H1 (cell line): ENCODE results near the gene LSM14B. TPM values are rescaled to one million over a fixed set of nuclear protein-coding genes. Genes with fewer than 3 reads are reported as not detected.

ENCODE experiments used
- CTCF ChIA-PET: fragments of 300-600 bp; sonication (Branson Sonifier 250); formaldehyde crosslinking; loops from one replicate; lab custom pipeline; 2021; ENCODE audit not compliant: partially characterized antibody; lab: Charles Lee
- POLR2A ChIA-PET: fragments of 300-600 bp; sonication (Branson Sonifier 250); formaldehyde crosslinking; loops from one replicate; lab custom pipeline; 2021; ENCODE audit warnings: inconsistent platforms; ENCODE audit not compliant: partially characterized antibody; lab: Charles Lee
- DNase-seq, 2 experiments: peaks; one replicate each; pipeline versions ENCODE4 v3.0.0 to v3.0.0-alpha.2; 2010 to 2022; ENCODE audit warnings: low spot score in 2 of 2, low read depth in 1 of 2, mixed read lengths in 1 of 2
- FAIRE-seq: peaks from 2 replicates; lab custom pipeline; 2011; peaks lifted over from hg19 to GRCh38; lab: Jason Lieb, UNC
- H2AFZ ChIP-seq: 2 replicates; pipeline ENCODE4 v1.8.1; 2012; ENCODE audit warnings: low read length, inconsistent platforms
- H2AK5ac ChIP-seq: 2 replicates; pipeline ENCODE4 v1.6.1; 2013; ENCODE audit warnings: low read depth, low read length
- H2BK120ac ChIP-seq: replicated peaks from 2 replicates; pipeline ENCODE3; 2013; ENCODE audit warnings: low read depth, low read length, inconsistent platforms
- H2BK12ac ChIP-seq: 2 replicates; pipeline ENCODE4 v1.6.1; 2013; ENCODE audit warnings: low read depth, low read length
- H2BK15ac ChIP-seq: 2 replicates; pipeline ENCODE4 v1.6.1; 2013; ENCODE audit warnings: low read length
- H2BK20ac ChIP-seq: 2 replicates; pipeline ENCODE4 v1.6.1; 2013; ENCODE audit warnings: low read length
- H2BK5ac ChIP-seq: 2 replicates; pipeline ENCODE4 v1.6.1; 2013; ENCODE audit warnings: low read depth, low read length
- H3K14ac ChIP-seq: 2 replicates; pipeline ENCODE4 v1.6.1; 2013; ENCODE audit warnings: inconsistent platforms; ENCODE audit not compliant: insufficient read length
- H3K18ac ChIP-seq: 2 replicates; pipeline ENCODE4 v1.6.1; 2013; ENCODE audit warnings: low read length; ENCODE audit errors: extremely low read depth
- H3K23ac ChIP-seq: 2 replicates; pipeline ENCODE4 v1.6.1; 2013; ENCODE audit warnings: inconsistent platforms; ENCODE audit not compliant: insufficient read length
- H3K23me2 ChIP-seq: 2 replicates; pipeline ENCODE4 v1.6.1; 2013; ENCODE audit warnings: low read depth, low read length
- H3K27ac ChIP-seq: 2 replicates; pipeline ENCODE4 v1.6.1; 2011; ENCODE audit warnings: low read depth, low read length, inconsistent platforms
- H3K27me3 ChIP-seq, 4 experiments: replicated peaks in 1 of 4; 1 replicate in 1 of 4; 2 replicates in 3 of 4; pipeline versions ENCODE4 v1.6.1 to v1.8.1; 2011 to 2013; ENCODE audit warnings: low read length in 3 of 4, mild to moderate bottlenecking in 3 of 4, inconsistent platforms in 2 of 4, mixed read lengths in 2 of 4, moderate library complexity in 1 of 4; ENCODE audit not compliant: control insufficient read depth in 3 of 4, insufficient read depth in 3 of 4; ENCODE audit errors: extremely low read depth in 1 of 4
- H3K36me3 ChIP-seq, 4 experiments: 2 replicates each; pipeline versions ENCODE4 v1.6.1 to v1.8.1; 2011 to 2013; ENCODE audit warnings: mild to moderate bottlenecking in 4 of 4, low read length in 3 of 4, moderate library complexity in 2 of 4, control low read depth in 1 of 4, inconsistent platforms in 1 of 4; ENCODE audit not compliant: insufficient read depth in 4 of 4, control insufficient read depth in 2 of 4
- H3K4ac ChIP-seq: replicated peaks from 2 replicates; pipeline ENCODE3; 2013; ENCODE audit warnings: low read length, low read depth, mixed read lengths, inconsistent platforms; ENCODE audit not compliant: insufficient read length
- H3K4me1 ChIP-seq, 4 experiments: replicated peaks in 1 of 4; 1 replicate in 1 of 4; 2 replicates in 3 of 4; pipeline versions ENCODE4 v1.6.1 to v1.8.1; 2011 to 2013; ENCODE audit warnings: low read length in 3 of 4, inconsistent platforms in 2 of 4, mixed read lengths in 1 of 4; ENCODE audit not compliant: insufficient read depth in 4 of 4, control insufficient read depth in 3 of 4
- H3K4me2 ChIP-seq, 2 experiments: 2 replicates each; pipeline versions ENCODE4 v1.6.1 to v1.8.1; 2011 to 2013; ENCODE audit warnings: low read depth in 2 of 2, low read length in 2 of 2, control low read depth in 1 of 2, inconsistent platforms in 1 of 2, mild to moderate bottlenecking in 1 of 2; ENCODE audit not compliant: insufficient read depth in 1 of 2
- H3K4me3 ChIP-seq, 4 experiments: fragments of 200-600, 300-600 bp in 1 of 4; sonication (generic), shearing (Covaris generic), sonication (Bioruptor Twin) in 1 of 4; 2 replicates each; pipeline versions ENCODE4 v1.5.1 to v1.8.1; 2011 to 2016; ENCODE audit warnings: low read length in 4 of 4, low read depth in 3 of 4, control low read depth in 2 of 4, inconsistent platforms in 2 of 4, mild to moderate bottlenecking in 2 of 4, mixed read lengths in 1 of 4, moderate library complexity in 1 of 4; ENCODE audit not compliant: insufficient read depth in 2 of 4; ENCODE audit errors: extremely low read depth in 1 of 4
- H3K56ac ChIP-seq: replicated peaks from 2 replicates; pipeline ENCODE3; 2013; ENCODE audit warnings: low read depth, mild to moderate bottlenecking, mixed read lengths, low read length, inconsistent platforms; ENCODE audit not compliant: insufficient read length
- H3K79me1 ChIP-seq: 2 replicates; pipeline ENCODE4 v1.6.1; 2013; ENCODE audit warnings: low read depth, low read length, control low read depth
- H3K79me2 ChIP-seq, 2 experiments: 2 replicates each; pipeline versions ENCODE4 v1.6.1 to v1.8.1; 2012 to 2013; ENCODE audit warnings: low read length in 2 of 2, mild to moderate bottlenecking in 2 of 2, inconsistent platforms in 1 of 2; ENCODE audit not compliant: insufficient read depth in 2 of 2, control insufficient read depth in 1 of 2
- H3K9ac ChIP-seq, 4 experiments: replicated peaks in 1 of 4; 1 replicate in 1 of 4; 2 replicates in 3 of 4; pipeline versions ENCODE4 v1.6.1 to v1.8.1; 2011 to 2013; ENCODE audit warnings: low read depth in 3 of 4, low read length in 3 of 4, control low read depth in 2 of 4, mild to moderate bottlenecking in 2 of 4, moderate library complexity in 2 of 4, inconsistent platforms in 1 of 4; ENCODE audit errors: extremely low read depth in 1 of 4
- H3K9me3 ChIP-seq, 2 experiments: 2 replicates each; pipeline versions ENCODE4 v1.6.1 to v1.8.1; 2012 to 2013; ENCODE audit warnings: mild to moderate bottlenecking in 2 of 2, moderate library complexity in 2 of 2, control low read depth in 1 of 2, inconsistent platforms in 1 of 2, low read depth in 1 of 2, low read length in 1 of 2, mixed read lengths in 1 of 2; ENCODE audit not compliant: insufficient read depth in 2 of 2
- H4K20me1 ChIP-seq, 2 experiments: replicated peaks in 1 of 2; 2 replicates each; pipeline versions ENCODE3 to v1.8.1; 2011 to 2013; ENCODE audit warnings: inconsistent platforms in 2 of 2, low read length in 2 of 2, mild to moderate bottlenecking in 1 of 2; ENCODE audit not compliant: insufficient read depth in 2 of 2, control insufficient read depth in 1 of 2
- H4K5ac ChIP-seq: 2 replicates; pipeline ENCODE4 v1.6.1; 2013; ENCODE audit warnings: low read length, low read depth, mixed read lengths, inconsistent platforms; ENCODE audit not compliant: insufficient read length
- H4K8ac ChIP-seq: 2 replicates; pipeline ENCODE4 v1.8.0; 2013; ENCODE audit warnings: mild to moderate bottlenecking, moderate library complexity, low read length, inconsistent platforms; ENCODE audit not compliant: insufficient read depth; ENCODE audit errors: extremely low read depth
- H4K91ac ChIP-seq: replicated peaks from 2 replicates; pipeline ENCODE3; 2013; ENCODE audit warnings: low read length, mixed read lengths, inconsistent platforms; ENCODE audit not compliant: insufficient read length
- E2F6 ChIP-seq: IDR thresholded peaks from 2 replicates; pipeline ENCODE4 v1.6.1; 2012; ENCODE audit warnings: inconsistent platforms
- JUND ChIP-seq: IDR thresholded peaks from 2 replicates; pipeline ENCODE4 v1.6.1; 2011; ENCODE audit warnings: mild to moderate bottlenecking, improper control_type of control experiment, low read length
- MAFK ChIP-seq: IDR thresholded peaks from 2 replicates; pipeline ENCODE4 v1.6.1; 2012; ENCODE audit warnings: low read depth, mild to moderate bottlenecking, improper control_type of control experiment, low read length
- WGBS, 2 experiments: shearing (Covaris generic) in 1 of 2; methylation state at CpG; one replicate each; pipeline versions ENCODE4 v1.1.6 to v1.1.7; 2013 to 2015; ENCODE audit warnings: low lambda C conversion rate in 2 of 2, mixed read lengths in 2 of 2, inconsistent platforms in 1 of 2, low coverage in 1 of 2, missing lambda C conversion rate in 1 of 2; ENCODE audit not compliant: insufficient replicate concordance in 2 of 2, insufficient coverage in 1 of 2, insufficient read length in 1 of 2; ENCODE audit errors: extremely low coverage in 1 of 2, missing lambda C conversion rate in 1 of 2; 5-methylcytosine and 5-hydroxymethylcytosine counted together
- polyA plus RNA-seq, 7 experiments: library from polyadenylated mRNA; depleted of rRNA in 3 of 7; stranded (reverse) in 5 of 7; unstranded in 2 of 7; fragments of >200 nt in 5 of 7; fragments of 200-250 nt in 2 of 7; gene quantifications; 1 replicate in 5 of 7; 2 replicates in 1 of 7; 4 replicates in 1 of 7; pipeline versions ENCODE4 v1.2.1 to v1.2.3, GENCODE V29; 2011 to 2013; ENCODE audit warnings: missing spikeins in 2 of 7, mixed read lengths in 2 of 7
- total RNA-seq: library from RNA; stranded (reverse); fragmentation: NEBNext Ultra II Directional; extraction: Animal tissue kit (Norgen Biotek cat#: 25700); gene quantifications from 2 replicates; pipeline ENCODE4 v1.2.1, GENCODE V29; 2021

The LSM14B gene
- total and polyA plus RNA-seq, 2 of the 8 experiments (the other 6 are each of a cell fraction or from before 2014, with no cell fraction given) = 58.3 to 65.6 TPM

- no peak overlapping the region for H4K91ac ChIP-seq
- no peak overlapping the region for H3K9ac ChIP-seq
- peak overlapping the region in 1 of 2 experiments; percentile 46; a peak in 3 of 4 replicates for H3K4me2 ChIP-seq
- H3K79me2 ChIP-seq = no peaks in the 10 kb centered on the region
- H3K27me3 ChIP-seq = no peaks in the 10 kb centered on the region; a peak in 1 of 7 replicates
- no peak overlapping the region for H2BK20ac ChIP-seq
- peak overlapping the region; percentile 29 for H4K5ac ChIP-seq
- no peaks in the 10 kb centered on the region for H3K23me2 ChIP-seq
- no peak overlapping the region for H3K14ac ChIP-seq
- H2BK120ac ChIP-seq = no peak overlapping the region
- no peak overlapping the region for H2BK5ac ChIP-seq
- no peak overlapping the region for H3K23ac ChIP-seq
- H3K18ac ChIP-seq = peak overlapping the region; percentile 78
- H3K4ac ChIP-seq = no peak overlapping the region
- H2BK12ac ChIP-seq = no peak overlapping the region
- no peak overlapping the region for H3K56ac ChIP-seq
- CTCF ChIA-PET = interaction anchor here (0.7 to 1.3 kb wide), 7 partner anchors 10 to 1120 kb away, joined by 3 to 6 read pairs (median 3); no protein-coding TSS in a partner anchor
- no peak overlapping the region for H3K4me3 ChIP-seq
- TF ChIP-seq MAFK (peak; percentile 76; the same call in 1 of the 2 replicates), JUND (no peak), E2F6 (0 out of 2 replicates have a peak, but pooled peaks have one; percentile 24)
- TF ChIP-seq, all 59 proteins: peak for 2
- H2AFZ ChIP-seq = peak overlapping the region; percentile 43
- no peaks in the 10 kb centered on the region for H3K79me1 ChIP-seq
- H4K8ac ChIP-seq = peak overlapping the region; percentile 80
- 59% methylated on average over 8 of the region's 8 CpGs; no CpG with 5 or more reads in 1 of the 2 experiments for WGBS, 2 experiments
- H2AK5ac ChIP-seq = no peak overlapping the region
- no peak for FAIRE-seq
- H4K20me1 ChIP-seq = no peaks in the 10 kb centered on the region
- POLR2A ChIA-PET = interaction anchor here (0.7 to 4.8 kb wide), 4 partner anchors 12 to 49 kb away, joined by 3 to 25 read pairs (median 4); partner anchors contain the start of gene TAF4
- peak in 1 of 2 experiments; percentile 58 for DNase-seq
- no peaks in the 10 kb centered on the region for H3K36me3 ChIP-seq
- H3K27ac ChIP-seq = no peak overlapping the region
- peaks cover 0 to 11% (median 2%) of the 10 kb centered on the region in 4 experiments; a peak in 5 of 7 replicates for H3K4me1 ChIP-seq
- peaks cover 0 to 19% of the 10 kb centered on the region in 2 experiments; a peak in 3 of 4 replicates for H3K9me3 ChIP-seq
- no peak overlapping the region for H2BK15ac ChIP-seq
These were observed 7.4 kb upstream of the LSM14B start for GRCh38 chr20:62114894-62115293.
